PC-9 (cell line): ENCODE data around the gene NELFA. TPM values are rescaled to one million over a fixed set of nuclear protein-coding genes. Genes with fewer than 3 reads are reported as not detected.

ENCODE experiments used
- BruUV-seq: library from RNA; stranded (reverse); fragments of 400-500 nt; replicated peaks from 2 replicates; lab custom pipeline; 2021; lab: Mats Ljungman, UMichigan
- CTCF ChIA-PET: fragments of 300-600 bp; sonication (Branson Sonifier 250); formaldehyde crosslinking; loops from one replicate; lab custom pipeline; 2022; ENCODE audit warnings: antibody characterized with exemption; lab: Charles Lee
- POLR2A ChIA-PET: fragments of 300-600 bp; sonication (Branson Sonifier 250); formaldehyde crosslinking; loops from one replicate; lab custom pipeline; 2022; ENCODE audit warnings: antibody characterized with exemption; ENCODE audit not compliant: unreplicated experiment; lab: Charles Lee
- DNase-seq, 2 experiments: peaks; one replicate each; pipeline versions ENCODE4 v3.0.0 to v3.0.0-alpha.2; 2015 to 2022; ENCODE audit warnings: mixed read lengths in 1 of 2
- H2AFZ ChIP-seq: fragments of 200-600 bp; sonication (generic); 2 replicates; pipeline ENCODE4 v1.8.1; 2017; ENCODE audit warnings: antibody characterized with exemption
- H3F3A ChIP-seq: fragments of 200-600 bp; sonication (generic); 2 replicates; pipeline ENCODE4 v1.8.1; 2017; ENCODE audit warnings: antibody characterized with exemption, mild to moderate bottlenecking, low read depth; ENCODE audit not compliant: insufficient read depth
- H3K27ac ChIP-seq: fragments of 200-600 bp; sonication (generic); 2 replicates; pipeline ENCODE4 v1.6.1; 2016; ENCODE audit warnings: mixed run types
- H3K27me3 ChIP-seq: fragments of 200-600 bp; sonication (generic); 2 replicates; pipeline ENCODE4 v1.6.1; 2016; ENCODE audit warnings: low read depth, mixed run types; ENCODE audit not compliant: insufficient read depth
- H3K36me3 ChIP-seq: fragments of 200-600 bp; sonication (generic); 2 replicates; pipeline ENCODE4 v1.6.1; 2016; ENCODE audit warnings: low read depth, mixed run types
- H3K4me1 ChIP-seq: fragments of 200-600 bp; sonication (generic); replicated peaks from 2 replicates; pipeline ENCODE4 v1.6.1; 2016; ENCODE audit warnings: mixed run types; ENCODE audit not compliant: insufficient read depth
- H3K4me2 ChIP-seq: fragments of 200-600 bp; sonication (generic); 2 replicates; pipeline ENCODE4 v1.6.1; 2017; ENCODE audit warnings: mixed run types
- H3K4me3 ChIP-seq: fragments of 200-600 bp; sonication (generic); 2 replicates; pipeline ENCODE4 v1.6.1; 2016; ENCODE audit warnings: mixed run types
- H3K79me2 ChIP-seq: fragments of 200-600 bp; sonication (generic); 2 replicates; pipeline ENCODE4 v1.6.1; 2017; ENCODE audit warnings: low read depth, mixed run types
- H3K9me2 ChIP-seq: fragments of 200-600 bp; sonication (generic); 2 replicates; pipeline ENCODE4 v1.8.1; 2017; ENCODE audit warnings: mild to moderate bottlenecking; ENCODE audit not compliant: insufficient read depth
- H3K9me3 ChIP-seq: fragments of 200-600 bp; sonication (generic); 2 replicates; pipeline ENCODE4 v1.8.1; 2016; ENCODE audit warnings: low read depth; ENCODE audit not compliant: insufficient read depth
- H4K20me1 ChIP-seq: fragments of 200-600 bp; sonication (generic); 2 replicates; pipeline ENCODE4 v1.8.1; 2017; ENCODE audit not compliant: insufficient read depth
- CTCF ChIP-seq: fragments of 200-600 bp; sonication (generic); conservative IDR thresholded peaks from 2 replicates; pipeline ENCODE4 v1.6.1; 2017; ENCODE audit warnings: mixed run types, antibody characterized with exemption, mild to moderate bottlenecking, moderate library complexity
- EZH2 ChIP-seq: fragments of 200-600 bp; sonication (generic); IDR thresholded peaks from 2 replicates; pipeline ENCODE4 v1.8.0; 2017; ENCODE audit warnings: antibody characterized with exemption, low read depth
- intact Hi-C: fragments of 100-400 bp; cut with micrococcal nuclease; formaldehyde crosslinking; loops from one replicate; pipeline ENCODE4 v1.10.0; 2022; ENCODE audit not compliant: unreplicated experiment
- total RNA-seq: library from RNA; stranded (reverse); gene quantifications from 2 replicates; pipeline ENCODE4 v1.2.3, GENCODE V29; 2021

Gene NELFA
- total RNA-seq, 1 experiment from 2014 or later: 52.4 TPM

- H3K4me1 ChIP-seq: no peaks in the 10 kb centered on the region
- H4K20me1 ChIP-seq: peaks cover 18% of the 10 kb centered on the region
- no peaks in the 10 kb centered on the region for H3K9me3 ChIP-seq
- ChIA-PET POLR2A (no interaction called here), CTCF (no interaction called here)
- TF ChIP-seq CTCF (no peak), EZH2 (no peak)
- H2AFZ ChIP-seq: no peak overlapping the region
- intact Hi-C loops: no loop called here
- H3K27ac ChIP-seq: no peak overlapping the region
- H3K9me2 ChIP-seq: no peaks in the 10 kb centered on the region
- no TSS peak for BruUV-seq
- peaks cover 25% of the 10 kb centered on the region; the same call in 1 of the 2 replicates for H3F3A ChIP-seq
- H3K36me3 ChIP-seq: 0 out of 2 replicates have a peak, but pooled peaks cover 21% of the 10 kb centered on the region
- no peak for DNase-seq
- no peaks in the 10 kb centered on the region for H3K79me2 ChIP-seq
- H3K4me3 ChIP-seq: no peak overlapping the region
- H3K4me2 ChIP-seq: no peak overlapping the region
- H3K27me3 ChIP-seq: no peaks in the 10 kb centered on the region
Measured at GRCh38 chr4:1985294-1985693, 23.5 kb downstream of the NELFA start.

GRCh38 chr4:1984406-1985191 lies 24.2 kb downstream of the NELFA start:
- no peak for TF ChIP-seq EZH2
- no peak for TF ChIP-seq CTCF
- H3K4me3 ChIP-seq: no peak overlapping the region
- no peak overlapping the region for H3K27ac ChIP-seq
- H3K9me2 ChIP-seq: no peaks in the 10 kb centered on the region
- POLR2A ChIA-PET: no interaction called here
- peaks cover 21% of the 10 kb centered on the region for H4K20me1 ChIP-seq
- no peaks in the 10 kb centered on the region for H3K79me2 ChIP-seq
- H3K36me3 ChIP-seq: 0 out of 2 replicates have a peak, but pooled peaks cover 21% of the 10 kb centered on the region
- no peaks in the 10 kb centered on the region for H3K9me3 ChIP-seq
- CTCF ChIA-PET: no interaction called here
- no peaks in the 10 kb centered on the region for H3K4me1 ChIP-seq
- H3K4me2 ChIP-seq: no peak overlapping the region
- no TSS peak for BruUV-seq
- H3K27me3 ChIP-seq: no peaks in the 10 kb centered on the region
- peaks cover 27% of the 10 kb centered on the region; the same call in 1 of the 2 replicates for H3F3A ChIP-seq
- no peak overlapping the region for H2AFZ ChIP-seq
- intact Hi-C loops: loop anchor here (5.0 kb wide), 1 partner anchor 203 kb away; no protein-coding TSS in a partner anchor
- DNase-seq: no peak

GRCh38 chr4:1983846-1984405 lies 24.8 kb downstream of the NELFA start:
- intact Hi-C loops: loop anchor here (5.0 kb wide), 1 partner anchor 203 kb away; no protein-coding TSS in a partner anchor
- H3K4me3 ChIP-seq: no peak overlapping the region
- H3K27ac ChIP-seq: no peak overlapping the region
- peaks cover 33% of the 10 kb centered on the region; the same call in 1 of the 2 replicates for H3F3A ChIP-seq
- TF ChIP-seq EZH2 (no peak), CTCF (no peak)
- H3K4me1 ChIP-seq: no peaks in the 10 kb centered on the region
- no peak for DNase-seq
- peaks cover 21% of the 10 kb centered on the region for H4K20me1 ChIP-seq
- no peaks in the 10 kb centered on the region for H3K79me2 ChIP-seq
- 0 out of 2 replicates have a peak, but pooled peaks cover 21% of the 10 kb centered on the region for H3K36me3 ChIP-seq
- CTCF ChIA-PET: no interaction called here
- POLR2A ChIA-PET: no interaction called here
- H3K9me3 ChIP-seq: no peaks in the 10 kb centered on the region
- H3K27me3 ChIP-seq: no peaks in the 10 kb centered on the region
- H3K4me2 ChIP-seq: no peak overlapping the region
- H2AFZ ChIP-seq: no peak overlapping the region
- no peaks in the 10 kb centered on the region for H3K9me2 ChIP-seq
- no TSS peak for BruUV-seq
